KBM-7 (cell line): ENCODE measurements around the gene BDH1.

Experiments used
- DNase-seq: peaks from one replicate; pipeline ENCODE4 v3.0.0-alpha.2; 2015
- in situ Hi-C: fragments of 300-500 bp; cut with MboI; formaldehyde crosslinking; loops from 2 replicates; pipeline ENCODE4 v1.14.3; 2020; ENCODE audit warnings: low sequenced_read_pairs, low pct_unique_long_range_greater_than_20kb, mixed read lengths

BDH1 gene

DNA sequence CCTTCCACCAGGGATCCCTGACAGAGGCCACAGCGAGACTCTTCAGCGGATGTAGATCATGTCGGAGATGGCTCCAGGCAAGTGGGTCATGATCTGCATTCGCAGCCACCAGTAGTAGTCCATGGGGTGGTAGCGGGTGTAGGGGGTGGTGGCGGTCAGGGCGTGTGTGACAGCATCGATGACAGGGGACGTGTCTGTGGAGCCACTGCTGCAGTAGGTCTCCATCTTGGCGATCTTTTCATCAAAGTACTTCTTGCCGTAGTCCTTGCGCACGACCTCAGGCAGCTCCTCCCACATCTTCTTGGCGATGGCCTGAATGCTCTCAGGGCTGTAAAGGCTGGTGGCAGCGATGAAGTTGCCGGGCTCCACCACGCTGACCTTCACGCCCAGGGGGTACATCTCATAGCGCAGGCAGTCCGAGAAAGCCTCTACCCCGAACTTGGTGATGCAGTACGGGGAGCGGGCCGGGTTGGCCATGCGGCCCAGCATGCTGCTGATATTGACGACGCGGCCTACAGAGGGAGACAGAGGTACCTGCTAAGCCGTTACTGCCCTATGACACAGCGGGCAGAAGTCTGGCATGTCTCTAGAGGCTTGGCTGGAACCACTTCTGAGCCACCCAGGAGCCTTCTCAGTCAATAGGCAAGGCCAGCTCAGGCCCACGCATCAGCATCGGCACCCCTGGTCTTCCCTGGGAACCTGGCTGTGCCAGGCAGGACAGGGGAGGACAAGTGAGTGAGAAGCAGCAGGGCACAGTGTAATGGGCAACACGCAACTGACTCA, 43.7 kb downstream of the BDH1 start:
- in situ Hi-C loops, result loop anchor here (25.0 kb wide), 1 partner anchor 525 kb away; no protein-coding TSS in a partner anchor
- DNase-seq, result no peak

- in situ Hi-C loops, result loop anchor here (25.0 kb wide), 1 partner anchor 524 kb away; no protein-coding TSS in a partner anchor
- no peak for DNase-seq
These were observed 44.6 kb downstream of the BDH1 start for GRCh38 chr3:197511130-197511529.

GRCh38 chr3:197510642-197511018, 45.1 kb downstream of the BDH1 start:
- in situ Hi-C loops, result loop anchor here (25.0 kb wide), 1 partner anchor 523 kb away; no protein-coding TSS in a partner anchor
- DNase-seq, result no peak

DNA sequence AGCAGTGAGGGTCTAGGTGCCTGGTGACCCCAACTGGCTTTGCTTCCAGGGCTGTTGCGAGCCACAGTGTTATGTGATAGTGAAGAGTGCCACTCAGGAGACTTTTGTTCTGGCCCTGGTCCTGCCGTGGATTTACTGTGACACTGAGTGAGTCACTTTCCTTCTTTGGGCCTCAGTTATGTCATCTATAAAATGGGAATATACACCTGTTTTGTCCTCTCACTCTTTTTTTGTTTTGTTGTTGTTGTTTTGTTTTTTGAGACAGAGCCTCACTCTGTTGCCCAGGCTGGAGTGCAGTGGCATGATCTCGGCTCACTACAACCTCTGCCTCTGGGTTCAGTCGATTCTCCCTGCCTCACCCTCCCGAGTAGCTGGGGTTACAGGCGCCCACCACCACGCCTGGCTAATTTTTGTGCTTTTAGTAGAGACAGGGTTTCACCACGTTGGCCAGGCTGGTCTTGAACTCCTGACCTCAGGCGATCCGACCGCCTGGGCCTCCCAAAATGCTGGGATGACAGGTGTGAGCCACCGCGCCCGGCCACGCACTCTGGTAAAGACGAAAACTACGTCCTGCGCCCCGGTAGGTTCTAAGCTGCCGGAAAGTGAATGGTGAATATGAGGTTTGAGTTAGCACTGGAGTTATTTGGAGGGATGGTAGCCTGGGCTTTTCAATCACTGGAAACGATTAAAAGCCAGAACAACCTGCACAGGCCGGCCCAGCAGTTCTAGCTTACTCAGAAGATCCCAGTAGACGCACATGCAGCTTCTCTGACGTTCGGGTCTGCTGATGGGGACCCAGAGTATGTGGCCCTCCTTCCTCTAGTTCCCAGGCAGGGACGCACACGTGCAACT, 46.6 kb downstream of the BDH1 start:
- DNase-seq, result no peak
- in situ Hi-C loops, result loop anchor here (25.0 kb wide), 1 partner anchor 522 kb away; no protein-coding TSS in a partner anchor

DNA sequence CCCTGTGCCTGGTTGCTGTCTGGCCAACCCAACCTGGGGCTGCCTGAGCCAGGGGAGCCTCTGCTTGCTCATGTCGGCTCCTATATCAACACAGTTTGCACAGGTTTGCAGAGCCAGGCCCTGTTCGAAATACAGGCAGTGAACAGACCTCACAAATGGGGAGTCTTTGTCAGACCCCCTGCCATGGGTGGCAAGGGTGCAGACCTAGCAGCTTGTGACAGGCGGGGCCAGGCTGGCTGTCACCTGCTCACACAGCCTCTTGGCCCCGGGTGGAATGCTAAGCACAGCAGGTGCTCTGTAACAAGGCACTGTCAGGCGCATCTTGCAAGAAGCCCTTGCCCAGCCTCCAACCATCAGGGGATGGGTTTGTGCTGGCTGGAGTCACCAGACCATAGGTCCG, 47.3 kb downstream of the BDH1 start:
- in situ Hi-C loops, result loop anchor here (25.0 kb wide), 1 partner anchor 521 kb away; no protein-coding TSS in a partner anchor
- DNase-seq, result no peak

GRCh38 chr3:197508051-197508451, 47.7 kb downstream of the BDH1 start:
- peak; percentile 16 for DNase-seq
- in situ Hi-C loops, result loop anchor here (25.0 kb wide), 1 partner anchor 521 kb away; no protein-coding TSS in a partner anchor

- in situ Hi-C loops, result loop anchor here (25.0 kb wide), 1 partner anchor 520 kb away; no protein-coding TSS in a partner anchor
- DNase-seq, result no peak
These were observed 48.2 kb downstream of the BDH1 start for GRCh38 chr3:197507541-197507940.

- no peak for DNase-seq
- in situ Hi-C loops, result loop anchor here (25.0 kb wide), 1 partner anchor 520 kb away; no protein-coding TSS in a partner anchor
These were observed 48.7 kb downstream of the BDH1 start for GRCh38 chr3:197507081-197507480.

GRCh38 chr3:197505796-197506548, 49.8 kb downstream of the BDH1 start:
- in situ Hi-C loops, result loop anchor here (25.0 kb wide), 1 partner anchor 519 kb away; no protein-coding TSS in a partner anchor
- no peak for DNase-seq

- DNase-seq, result no peak
- in situ Hi-C loops, result loop anchor here (25.0 kb wide), 1 partner anchor 517 kb away; no protein-coding TSS in a partner anchor
These were observed 51.1 kb downstream of the BDH1 start for GRCh38 chr3:197504641-197505121.

- in situ Hi-C loops, result loop anchor here (25.0 kb wide), 1 partner anchor 517 kb away; no protein-coding TSS in a partner anchor
- no peak for DNase-seq
These were observed 51.5 kb downstream of the BDH1 start for GRCh38 chr3:197504229-197504628.

DNA sequence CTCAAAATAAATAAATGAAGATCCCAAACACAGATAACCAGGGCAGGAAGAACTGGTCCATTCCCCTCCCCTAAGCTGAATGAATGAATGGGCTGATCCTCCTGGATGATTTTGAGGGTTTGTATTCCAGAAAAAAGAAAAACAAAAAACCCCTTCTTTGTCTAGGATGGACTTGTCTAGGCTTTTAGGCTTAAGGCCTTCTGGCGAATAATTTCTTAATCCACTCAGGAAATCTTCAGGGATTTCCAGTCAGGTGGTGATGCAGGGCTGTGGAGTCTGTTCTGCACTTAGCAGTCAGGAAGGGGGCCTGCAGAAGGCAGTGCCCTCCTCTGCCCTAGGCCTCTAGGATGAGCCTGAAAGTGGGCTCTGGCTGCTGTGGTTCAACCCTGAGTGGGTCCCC, 52.1 kb downstream of the BDH1 start:
- no peak for DNase-seq
- in situ Hi-C loops, result loop anchor here (25.0 kb wide), 1 partner anchor 516 kb away; no protein-coding TSS in a partner anchor

- in situ Hi-C loops, result loop anchor here (25.0 kb wide), 1 partner anchor 515 kb away; no protein-coding TSS in a partner anchor
- DNase-seq, result peak; percentile 79
These were observed 53.7 kb downstream of the BDH1 start for GRCh38 chr3:197501879-197502620.

GRCh38 chr3:197501496-197501878, 54.3 kb downstream of the BDH1 start:
- in situ Hi-C loops, result loop anchor here (25.0 kb wide), 1 partner anchor 514 kb away; no protein-coding TSS in a partner anchor
- no peak for DNase-seq

DNA sequence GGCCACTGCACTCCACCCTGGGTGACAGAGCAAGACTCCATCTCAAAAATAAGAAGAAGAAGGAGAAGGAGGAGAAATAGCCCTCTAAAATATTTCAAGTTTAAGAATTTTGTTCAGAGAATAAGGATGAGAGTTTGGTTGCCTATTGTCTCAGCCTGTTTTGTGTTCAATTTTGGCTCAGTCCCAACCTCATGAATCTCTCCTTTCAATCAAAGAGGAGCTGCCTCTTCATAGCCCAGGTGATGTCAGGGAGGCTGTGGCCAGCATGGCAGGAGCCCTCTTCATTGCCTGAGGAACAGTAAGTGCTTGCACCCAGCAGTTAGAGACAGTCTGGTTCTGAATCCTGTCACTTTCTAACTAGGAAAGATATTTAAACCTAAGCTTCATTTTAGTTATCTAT, 55.0 kb downstream of the BDH1 start:
- DNase-seq, result no peak
- in situ Hi-C loops, result loop anchor here (25.0 kb wide), 1 partner anchor 514 kb away; no protein-coding TSS in a partner anchor

- in situ Hi-C loops, result no loop called here
- no peak for DNase-seq
These were observed 56.3 kb downstream of the BDH1 start for GRCh38 chr3:197499427-197499826.

- in situ Hi-C loops, result no loop called here
- DNase-seq, result no peak
These were observed 57.1 kb downstream of the BDH1 start for GRCh38 chr3:197498499-197499241.
